Measurements from ENCODE around the gene UGT1A5. TPM values are rescaled to one million over a fixed set of nuclear protein-coding genes. Genes with fewer than 3 reads are reported as not detected.

Gene UGT1A5
- total RNA-seq, 1 experiment from 2014 or later = not detected

GRCh38 chr2:233686928-233687327 is 25.8 kb upstream of the UGT1A5 start:
- Histone ChIP-seq H4K20me1 (ENCODE audit: insufficient read depth) (no peaks in the 10 kb centered on the region), H3K9me3 (ENCODE audit: control insufficient read depth in 1 of 2, insufficient read depth in 1 of 2, low read depth in 1 of 2, low read length in 2 of 2) (no peaks in the 10 kb centered on the region), H3K9me2 (ENCODE audit: insufficient read depth) (no peaks in the 10 kb centered on the region), H3K4me1 (ENCODE audit: control insufficient read depth in 1 of 2, insufficient read depth in 2 of 2, low read length in 2 of 2) (no peaks in the 10 kb centered on the region), H3K79me2 (ENCODE audit: insufficient read depth, low read length) (no peaks in the 10 kb centered on the region), H3K27me3 (ENCODE audit: insufficient read depth, low read length) (no peaks in the 10 kb centered on the region), H2AFZ (ENCODE audit: low read depth, low read length, poor library complexity, severe bottlenecking) (no peak overlapping the region), H3K9ac (ENCODE audit: low read length) (no peak overlapping the region), H3K4me3 (replicated peaks in 1 of 2; ENCODE audit: low read depth in 1 of 2, low read length in 2 of 2) (no peak overlapping the region), H3K4me2 (ENCODE audit: low read length) (no peak overlapping the region), H3K36me3 (ENCODE audit: control insufficient read depth in 1 of 2, insufficient read depth in 2 of 2, low read length in 2 of 2) (no peaks in the 10 kb centered on the region), H3K27ac (ENCODE audit: low read depth, low read length) (no peak overlapping the region)
- DNase-seq (ENCODE audit: low read depth, low spot score) (no peak), ATAC-seq (no peak)
- ChIA-PET RAD21 (ENCODE audit: low non-redundant PET in 1 of 2, low total read pairs in 2 of 2, uncharacterized antibody in 2 of 2, unreplicated experiment in 2 of 2) (no interaction called here), POLR2A (no interaction called here), CTCF (no interaction called here)
- TF ChIP-seq FOSL1 (IDR thresholded peaks at IDR 0.05; ENCODE audit: low read depth) (no peak), SIN3A (IDR thresholded peaks at IDR 0.05; ENCODE audit: low read depth) (no peak), RAD21 (IDR thresholded peaks at IDR 0.05; ENCODE audit: low read depth) (no peak), JUND (IDR thresholded peaks at IDR 0.05) (no peak), SRF (IDR thresholded peaks at IDR 0.05; ENCODE audit: low read depth) (no peak), POLR2AphosphoS5 (IDR thresholded peaks at IDR 0.05; ENCODE audit: low read depth, low read length) (no peak), ATF3 (IDR thresholded peaks at IDR 0.05) (no peak)
- TF ChIP-seq, protein P1, sequence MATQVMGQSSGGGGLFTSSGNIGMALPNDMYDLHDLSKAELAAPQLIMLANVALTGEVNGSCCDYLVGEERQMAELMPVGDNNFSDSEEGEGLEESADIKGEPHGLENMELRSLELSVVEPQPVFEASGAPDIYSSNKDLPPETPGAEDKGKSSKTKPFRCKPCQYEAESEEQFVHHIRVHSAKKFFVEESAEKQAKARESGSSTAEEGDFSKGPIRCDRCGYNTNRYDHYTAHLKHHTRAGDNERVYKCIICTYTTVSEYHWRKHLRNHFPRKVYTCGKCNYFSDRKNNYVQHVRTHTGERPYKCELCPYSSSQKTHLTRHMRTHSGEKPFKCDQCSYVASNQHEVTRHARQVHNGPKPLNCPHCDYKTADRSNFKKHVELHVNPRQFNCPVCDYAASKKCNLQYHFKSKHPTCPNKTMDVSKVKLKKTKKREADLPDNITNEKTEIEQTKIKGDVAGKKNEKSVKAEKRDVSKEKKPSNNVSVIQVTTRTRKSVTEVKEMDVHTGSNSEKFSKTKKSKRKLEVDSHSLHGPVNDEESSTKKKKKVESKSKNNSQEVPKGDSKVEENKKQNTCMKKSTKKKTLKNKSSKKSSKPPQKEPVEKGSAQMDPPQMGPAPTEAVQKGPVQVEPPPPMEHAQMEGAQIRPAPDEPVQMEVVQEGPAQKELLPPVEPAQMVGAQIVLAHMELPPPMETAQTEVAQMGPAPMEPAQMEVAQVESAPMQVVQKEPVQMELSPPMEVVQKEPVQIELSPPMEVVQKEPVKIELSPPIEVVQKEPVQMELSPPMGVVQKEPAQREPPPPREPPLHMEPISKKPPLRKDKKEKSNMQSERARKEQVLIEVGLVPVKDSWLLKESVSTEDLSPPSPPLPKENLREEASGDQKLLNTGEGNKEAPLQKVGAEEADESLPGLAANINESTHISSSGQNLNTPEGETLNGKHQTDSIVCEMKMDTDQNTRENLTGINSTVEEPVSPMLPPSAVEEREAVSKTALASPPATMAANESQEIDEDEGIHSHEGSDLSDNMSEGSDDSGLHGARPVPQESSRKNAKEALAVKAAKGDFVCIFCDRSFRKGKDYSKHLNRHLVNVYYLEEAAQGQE (IDR thresholded peaks at IDR 0.05; ENCODE audit: low read depth) = no peak
- TF ChIP-seq, protein P2, sequence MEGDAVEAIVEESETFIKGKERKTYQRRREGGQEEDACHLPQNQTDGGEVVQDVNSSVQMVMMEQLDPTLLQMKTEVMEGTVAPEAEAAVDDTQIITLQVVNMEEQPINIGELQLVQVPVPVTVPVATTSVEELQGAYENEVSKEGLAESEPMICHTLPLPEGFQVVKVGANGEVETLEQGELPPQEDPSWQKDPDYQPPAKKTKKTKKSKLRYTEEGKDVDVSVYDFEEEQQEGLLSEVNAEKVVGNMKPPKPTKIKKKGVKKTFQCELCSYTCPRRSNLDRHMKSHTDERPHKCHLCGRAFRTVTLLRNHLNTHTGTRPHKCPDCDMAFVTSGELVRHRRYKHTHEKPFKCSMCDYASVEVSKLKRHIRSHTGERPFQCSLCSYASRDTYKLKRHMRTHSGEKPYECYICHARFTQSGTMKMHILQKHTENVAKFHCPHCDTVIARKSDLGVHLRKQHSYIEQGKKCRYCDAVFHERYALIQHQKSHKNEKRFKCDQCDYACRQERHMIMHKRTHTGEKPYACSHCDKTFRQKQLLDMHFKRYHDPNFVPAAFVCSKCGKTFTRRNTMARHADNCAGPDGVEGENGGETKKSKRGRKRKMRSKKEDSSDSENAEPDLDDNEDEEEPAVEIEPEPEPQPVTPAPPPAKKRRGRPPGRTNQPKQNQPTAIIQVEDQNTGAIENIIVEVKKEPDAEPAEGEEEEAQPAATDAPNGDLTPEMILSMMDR (IDR thresholded peaks at IDR 0.05 in 2 of 3, conservative IDR thresholded peaks at IDR 0.05 in 1 of 3; ENCODE audit: borderline replicate concordance in 1 of 3, insufficient read depth in 1 of 3, low read depth in 2 of 3, low read length in 2 of 3) = no peak
- intact Hi-C loops (cut with micrococcal nuclease) = no loop called here
- no TSS peak for BruUV-seq (replicated peaks)

Data from HCT116 (cell line).